Fibroblast of upper back skin (primary cell): Measurements from ENCODE around the gene SLC5A1.
"Not testable (repeated sequence)": the region's sequence is repeated elsewhere in the genome, so short reads cannot be mapped to it uniquely, and the experiment has no call there.

Experiments
- DNase-seq: peaks from one replicate; pipeline ENCODE4 v3.0.0-alpha.2; 2013

Gene SLC5A1

DNA sequence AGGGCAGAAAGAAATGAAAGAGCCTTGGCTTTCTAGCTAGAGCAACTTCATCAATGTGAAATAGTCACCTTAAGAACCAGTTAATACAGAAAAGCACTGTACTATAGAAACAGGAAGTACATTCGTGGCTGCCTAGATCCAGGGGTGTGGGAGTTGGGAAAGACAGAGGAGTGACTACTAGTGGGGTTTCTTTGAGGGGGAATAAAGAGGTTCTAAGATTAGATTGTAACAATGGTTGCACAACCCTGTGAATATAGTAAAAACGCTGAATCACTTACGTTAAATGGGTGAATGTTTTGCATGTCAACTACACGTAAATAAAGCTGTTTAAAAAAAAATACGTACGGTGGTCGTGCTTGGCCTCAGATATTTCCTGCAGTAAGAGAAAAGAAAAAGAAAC, 107.6 kb downstream of the SLC5A1 start:
- not testable (repeated sequence) for DNase-seq

DNA sequence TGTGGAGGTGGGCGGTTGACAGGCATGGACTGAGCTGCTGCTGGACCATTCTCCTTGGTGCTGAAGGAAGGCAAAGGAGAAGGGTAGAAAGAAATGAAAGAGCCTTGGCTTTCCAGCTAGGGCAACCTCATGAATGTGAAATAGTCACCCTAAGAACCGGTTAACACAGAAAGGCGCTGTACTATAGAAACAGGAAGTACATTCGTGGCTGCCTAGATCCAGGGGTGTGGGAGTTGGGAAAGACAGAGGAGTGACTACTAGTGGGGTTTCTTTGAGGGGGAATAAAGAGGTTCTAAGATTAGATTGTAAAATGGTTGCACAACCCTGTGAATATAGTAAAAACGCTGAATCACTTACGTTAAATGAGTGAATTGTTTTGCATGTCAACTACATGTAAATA, 108.6 kb downstream of the SLC5A1 start:
- not testable (repeated sequence) for DNase-seq

DNA sequence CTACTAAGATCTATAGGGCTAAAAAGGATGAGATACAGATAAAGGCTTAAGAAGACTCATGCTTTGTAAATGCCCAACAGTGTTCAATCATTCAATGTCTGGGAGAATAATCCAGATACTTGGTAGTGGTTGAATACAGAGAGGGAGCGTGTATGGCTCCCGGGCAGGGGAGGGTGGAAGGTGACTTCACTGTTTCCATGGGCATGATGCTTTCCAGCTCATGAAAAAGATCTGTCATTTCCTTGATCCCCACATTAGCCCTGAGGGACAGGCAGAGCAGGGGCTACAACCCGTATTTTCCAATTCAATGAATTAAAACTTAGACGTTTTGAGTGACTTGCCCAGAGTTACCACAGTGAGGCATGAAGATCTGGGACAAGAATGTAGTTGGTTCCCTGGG, 111.7 kb downstream of the SLC5A1 start:
- not testable (repeated sequence) for DNase-seq

DNA sequence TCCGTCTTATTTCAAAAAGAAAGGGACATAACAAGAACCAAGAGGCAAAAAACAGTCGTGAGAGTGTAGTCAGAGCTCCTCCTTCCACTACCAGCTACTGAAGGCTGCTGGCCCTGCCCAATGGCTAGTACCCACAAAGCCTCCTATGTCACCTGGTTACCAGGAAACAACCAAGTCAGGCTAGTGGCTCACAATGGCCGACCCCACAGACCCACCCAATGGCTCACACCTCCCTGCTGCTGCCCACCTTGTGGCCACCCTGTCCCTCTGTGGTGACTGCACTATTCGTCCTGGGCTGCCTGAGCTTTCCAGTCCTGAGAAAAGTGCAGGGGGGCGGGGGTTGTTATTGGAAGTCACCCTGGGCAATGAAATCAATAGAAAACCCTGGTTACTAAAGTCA, 114.6 kb downstream of the SLC5A1 start:
- not testable (repeated sequence) for DNase-seq

DNA sequence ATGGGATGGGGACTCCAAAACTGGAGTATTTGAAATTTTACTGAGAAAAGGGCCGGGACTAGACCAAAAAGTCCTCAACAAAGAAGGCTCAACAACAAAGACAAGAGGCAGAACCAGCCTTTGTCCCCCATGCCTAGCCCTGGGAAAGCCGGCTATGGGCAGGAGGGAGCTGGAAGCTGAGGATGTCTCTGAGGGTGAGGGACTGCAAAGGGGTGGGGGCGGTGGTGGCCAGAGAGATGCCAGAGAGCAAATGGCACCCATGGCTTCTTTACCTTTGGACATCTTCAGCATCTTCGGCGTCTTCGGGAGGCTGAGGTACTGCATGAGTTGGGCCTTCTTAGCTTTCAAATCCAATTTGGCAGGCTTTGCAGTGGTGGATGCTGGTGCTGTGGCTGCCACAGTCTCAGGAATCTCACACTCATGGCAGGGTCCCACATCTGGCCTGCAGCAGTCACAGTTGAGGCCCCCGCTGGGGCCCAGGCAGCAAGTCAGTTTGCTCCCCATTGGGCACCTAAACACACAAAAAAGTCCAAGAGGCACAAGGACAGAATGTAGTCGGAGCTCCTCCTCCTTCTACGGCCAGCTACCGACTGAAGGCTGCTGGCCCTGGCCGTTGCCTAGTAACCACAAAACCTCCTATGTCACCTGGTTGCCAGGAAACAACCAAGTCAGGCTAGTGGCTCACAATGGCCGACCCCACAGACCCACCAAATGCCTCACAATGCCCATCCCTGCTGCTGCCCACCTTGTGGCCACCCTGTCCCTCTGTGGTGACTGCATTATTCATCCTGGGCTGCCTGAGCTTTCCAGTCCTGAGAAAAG, 115.9 kb downstream of the SLC5A1 start, which contains the start of gene C22orf42:
TSS of gene C22orf42 (minus strand) at position 592 of the 822 bp plus-strand sequence. CDS start at position 504, 88 bp downstream.
- DNase-seq, result no peak

GRCh38 chr22:32160411-32160810, 117.3 kb downstream of the SLC5A1 start:
- not testable (repeated sequence) for DNase-seq
